ENCODE data around the gene SEC22C. TPM values are rescaled to one million over a fixed set of nuclear protein-coding genes. Genes with fewer than 3 reads are reported as not detected.

SEC22C gene
- total RNA-seq, 4 donors from 2014 or later: 56.0 to 84.4 (median 72.1) TPM

GRCh38 chr3:42578054-42578453 lies 3.7 kb downstream of the SEC22C start:
- no peaks in the 10 kb centered on the region for H3K27me3 ChIP-seq
- H3K4me3 ChIP-seq: no peak overlapping the region
- 91 to 100% methylated on average over 2 to 4 of the region's 4 CpGs for WGBS, 2 donors (ENCODE audit: low coverage in 1 of 2)
- peaks cover 0 to 25% of the 10 kb centered on the region in 2 donors for H3K36me3 ChIP-seq
- no peak for ATAC-seq
- peaks cover 0 to 6% (median 0%) of the 10 kb centered on the region in 3 donors for H3K9me3 ChIP-seq
- no peak overlapping the region for H3K27ac ChIP-seq
- no peak for TF ChIP-seq POLR2A (IDR thresholded peaks at IDR 0.05)
- TF ChIP-seq EP300 (IDR thresholded peaks at IDR 0.05): no peak
- no peak for TF ChIP-seq POLR2AphosphoS5 (IDR thresholded peaks at IDR 0.05)
- no peak for TF ChIP-seq CTCF (IDR thresholded peaks at IDR 0.05)
- peaks cover 0 to 37% (median 10%) of the 10 kb centered on the region in 3 donors for H3K4me1 ChIP-seq

GRCh38 chr3:42575137-42575741 lies 6.5 kb downstream of the SEC22C start:
- Histone ChIP-seq H3K9me3 (peaks cover 0 to 6% (median 0%) of the 10 kb centered on the region in 3 donors), H3K36me3 (peaks cover 0 to 29% of the 10 kb centered on the region in 2 donors), H3K27ac (no peak overlapping the region), H3K27me3 (no peaks in the 10 kb centered on the region), H3K4me1 (peaks cover 0 to 15% (median 0%) of the 10 kb centered on the region in 3 donors), H3K4me3 (no peak overlapping the region)
- ATAC-seq: no peak
- TF ChIP-seq EP300 (IDR thresholded peaks at IDR 0.05): no peak
- no peak for TF ChIP-seq CTCF (IDR thresholded peaks at IDR 0.05)
- TF ChIP-seq POLR2AphosphoS5 (IDR thresholded peaks at IDR 0.05): no peak
- no peak for TF ChIP-seq POLR2A (IDR thresholded peaks at IDR 0.05)

GRCh38 chr3:42572278-42572677 lies 9.5 kb downstream of the SEC22C start:
- TF ChIP-seq POLR2A (IDR thresholded peaks at IDR 0.05): no peak
- no peak for TF ChIP-seq POLR2AphosphoS5 (IDR thresholded peaks at IDR 0.05)
- TF ChIP-seq CTCF (IDR thresholded peaks at IDR 0.05): peak in 1 of 4 experiments; percentile 35
- H3K4me3 ChIP-seq: no peak overlapping the region
- H3K36me3 ChIP-seq: peaks cover 0 to 43% of the 10 kb centered on the region in 2 donors
- H3K27me3 ChIP-seq: no peaks in the 10 kb centered on the region
- no peak overlapping the region for H3K27ac ChIP-seq
- H3K4me1 ChIP-seq: no peaks in the 10 kb centered on the region
- ATAC-seq: no peak
- H3K9me3 ChIP-seq: peaks cover 0 to 6% (median 0%) of the 10 kb centered on the region in 3 donors
- WGBS, 2 donors (ENCODE audit: low coverage in 1 of 2): 88 to 100% methylated on average over 1 of the region's 3 CpGs

GRCh38 chr3:42569593-42570142 lies 12.1 kb downstream of the SEC22C start:
- Histone ChIP-seq H3K36me3 (peaks cover 0 to 69% of the 10 kb centered on the region in 2 donors), H3K4me3 (no peak overlapping the region), H3K27ac (no peak overlapping the region), H3K4me1 (no peaks in the 10 kb centered on the region), H3K9me3 (peaks cover 0 to 6% (median 0%) of the 10 kb centered on the region in 3 donors), H3K27me3 (no peaks in the 10 kb centered on the region)
- ATAC-seq: no peak
- no peak for TF ChIP-seq CTCF (IDR thresholded peaks at IDR 0.05)
- no peak for TF ChIP-seq POLR2A (IDR thresholded peaks at IDR 0.05)
- no peak for TF ChIP-seq POLR2AphosphoS5 (IDR thresholded peaks at IDR 0.05)
- TF ChIP-seq EP300 (IDR thresholded peaks at IDR 0.05): no peak
- 46 to 70% methylated on average over 2 of the region's 2 CpGs for WGBS, 2 donors (ENCODE audit: low coverage in 1 of 2)
